Activated CD4-positive, alpha-beta T cell treated with anti-CD3 and anti-CD28 coated beads, Interleukin-2, Interleukin-6, amounts not matched to agents 100 ng/mL and 50 ng/mL, durations not matched to agents 16 hours and 8 hours (primary cell): Measurements from ENCODE around the gene LIN37.
A peak's percentile ranks its signal among the peaks of the same experiment; 100 is the strongest.

Experiments used
- DNase-seq: peaks from one replicate; pipeline ENCODE4 v3.0.0-alpha.2; 2020

The LIN37 gene

GRCh38 chr19:35736913-35737886, 11.2 kb upstream of the LIN37 start:
- DNase-seq, result no peak

DNA sequence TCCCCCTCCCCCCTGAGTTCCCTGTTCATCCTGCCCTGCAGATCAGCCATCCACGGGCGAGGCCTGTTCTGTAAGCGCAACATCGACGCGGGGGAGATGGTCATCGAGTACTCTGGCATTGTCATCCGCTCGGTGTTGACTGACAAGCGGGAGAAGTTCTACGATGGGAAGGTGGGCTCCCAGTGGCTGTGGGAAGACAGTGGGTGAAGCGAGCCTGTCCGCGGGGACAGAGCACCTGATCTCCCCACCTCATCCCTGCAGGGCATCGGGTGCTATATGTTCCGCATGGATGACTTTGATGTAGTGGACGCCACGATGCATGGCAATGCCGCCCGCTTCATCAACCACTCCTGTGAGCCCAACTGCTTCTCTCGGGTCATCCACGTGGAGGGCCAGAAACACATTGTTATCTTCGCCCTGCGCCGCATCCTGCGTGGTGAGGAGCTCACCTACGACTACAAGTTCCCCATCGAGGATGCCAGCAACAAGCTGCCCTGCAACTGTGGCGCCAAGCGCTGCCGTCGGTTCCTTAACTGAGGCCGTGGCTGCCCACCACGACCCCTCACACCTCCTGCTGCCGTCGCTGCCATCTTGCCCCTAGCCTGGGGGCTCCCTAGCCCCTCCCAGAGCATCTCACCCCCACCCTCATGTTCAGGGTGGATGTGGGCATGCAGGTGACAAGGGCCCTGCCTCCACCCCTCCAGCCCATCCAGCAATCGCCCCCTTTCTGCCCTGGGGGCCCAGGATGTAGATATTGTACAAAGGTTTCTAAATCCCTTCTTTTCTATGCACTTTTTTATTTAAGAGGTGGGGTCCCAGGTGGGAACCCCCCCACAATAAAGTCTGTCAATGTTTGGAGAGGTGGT, 10.1 kb upstream of the LIN37 start:
- DNase-seq, result no peak

- no peak for DNase-seq
Observed at GRCh38 chr19:35738887-35739229, 9.5 kb upstream of the LIN37 start.

- DNase-seq, result no peak
Observed at GRCh38 chr19:35739275-35740107, 8.9 kb upstream of the LIN37 start.

DNA sequence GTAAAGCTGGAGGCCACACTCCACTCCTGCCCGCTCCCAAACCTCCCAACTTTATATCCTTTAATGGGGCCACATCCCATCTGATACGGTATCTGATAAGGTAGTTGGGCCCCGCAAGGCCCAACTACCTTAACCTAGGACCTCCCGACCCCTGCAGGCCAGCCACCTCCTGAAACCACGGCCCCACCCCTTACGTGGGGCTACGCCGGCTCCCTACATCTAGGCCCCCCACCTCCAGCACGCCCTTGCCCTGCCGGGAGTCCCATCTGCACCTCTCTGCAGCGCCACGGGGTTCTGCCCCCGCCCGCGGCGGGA, 8.3 kb upstream of the LIN37 start:
- DNase-seq, result no peak

- DNase-seq, result peak; percentile 98
Observed at GRCh38 chr19:35740423-35741202, 7.8 kb upstream of the LIN37 start.

GRCh38 chr19:35741203-35741515, 7.2 kb upstream of the LIN37 start:
- DNase-seq, result no peak

- DNase-seq, result peak; percentile 80
Observed at GRCh38 chr19:35742121-35742724, 6.2 kb upstream of the LIN37 start, which contains the start of gene IGFLR1. Gene IGFLR1 (minus strand): TSS chr19:35742452. CDS start chr19:35741180, 1,272 bp downstream.

DNA sequence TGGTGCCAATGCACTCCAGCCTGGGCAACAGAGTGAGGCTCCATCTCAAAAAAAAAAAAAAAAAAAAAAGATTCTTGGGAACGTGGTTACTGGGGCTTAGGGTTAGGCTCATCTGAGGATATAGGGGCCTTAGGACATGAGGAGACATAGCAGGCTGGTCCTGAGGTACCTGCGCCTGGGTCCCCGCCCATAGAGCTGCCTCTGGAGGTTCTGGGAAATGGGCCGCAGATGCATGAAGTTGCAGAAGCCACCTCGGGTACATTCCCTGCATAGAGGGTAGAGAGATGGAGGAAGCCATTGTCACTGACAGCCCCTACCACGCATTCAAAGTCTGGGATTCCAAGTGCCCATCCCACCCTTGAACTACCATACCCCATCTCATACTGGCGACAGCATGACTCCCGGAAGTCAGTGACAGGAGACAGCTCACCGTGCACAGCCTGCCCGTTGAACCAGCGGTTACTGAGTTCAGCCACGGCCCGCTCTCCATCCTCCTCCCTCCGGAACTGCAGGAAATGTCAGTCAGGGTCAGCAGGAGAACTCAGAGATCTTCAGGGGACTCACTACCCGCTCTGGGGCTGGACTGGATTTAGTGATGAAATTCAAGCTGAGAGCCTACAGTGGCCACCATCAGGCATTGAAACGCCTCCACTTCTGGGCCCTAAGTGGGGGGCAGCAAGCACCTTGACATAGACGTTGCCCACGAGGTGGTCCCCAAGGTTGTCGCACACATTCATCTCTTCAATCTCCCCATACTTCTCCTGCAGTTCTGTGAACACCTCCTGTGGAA, 4.5 kb upstream of the LIN37 start:
- DNase-seq, result no peak

DNA sequence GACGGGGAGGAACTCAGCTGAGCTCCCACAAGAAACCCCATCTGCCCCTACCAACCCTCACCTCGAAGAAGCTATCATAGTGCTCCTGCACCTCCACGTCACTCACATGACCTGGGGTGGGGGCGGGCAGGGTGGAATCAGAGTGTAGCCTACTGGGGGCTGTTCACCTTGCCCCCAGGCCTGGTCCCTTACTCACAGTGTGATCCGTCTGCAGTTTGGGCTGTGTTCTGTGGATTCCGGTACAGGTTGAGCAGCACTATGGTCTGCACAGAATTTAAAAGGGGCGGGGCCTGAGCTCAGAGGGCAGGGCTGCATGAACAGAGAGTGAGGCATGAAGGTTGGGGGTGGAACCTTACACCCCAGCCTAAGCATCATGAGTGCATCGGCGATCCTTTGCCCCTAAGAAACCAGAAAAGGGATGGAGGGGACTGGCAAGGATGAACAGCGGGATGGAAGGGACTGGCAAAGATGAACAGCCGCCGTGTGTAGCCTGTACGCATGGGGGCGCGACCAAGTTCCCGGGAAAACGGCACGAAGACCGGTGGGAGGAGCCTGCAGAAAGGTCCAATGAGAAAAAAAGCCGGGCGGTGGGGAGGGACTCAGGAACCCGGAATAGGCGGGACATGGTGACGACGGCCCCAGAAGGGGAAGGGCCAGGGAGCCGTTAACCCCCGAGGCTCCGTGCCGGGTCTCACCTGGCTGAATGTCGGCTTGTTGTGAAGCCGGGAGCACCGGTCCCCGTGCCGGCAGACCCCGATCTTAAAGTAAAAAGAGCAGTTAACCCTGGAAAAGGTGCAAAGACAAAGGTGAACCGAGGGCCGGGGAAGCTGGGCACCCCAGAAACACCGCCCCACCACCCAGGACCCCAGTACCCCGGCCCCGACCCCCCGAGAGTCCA, 3.7 kb upstream of the LIN37 start:
- peak; percentile 97 for DNase-seq

DNA sequence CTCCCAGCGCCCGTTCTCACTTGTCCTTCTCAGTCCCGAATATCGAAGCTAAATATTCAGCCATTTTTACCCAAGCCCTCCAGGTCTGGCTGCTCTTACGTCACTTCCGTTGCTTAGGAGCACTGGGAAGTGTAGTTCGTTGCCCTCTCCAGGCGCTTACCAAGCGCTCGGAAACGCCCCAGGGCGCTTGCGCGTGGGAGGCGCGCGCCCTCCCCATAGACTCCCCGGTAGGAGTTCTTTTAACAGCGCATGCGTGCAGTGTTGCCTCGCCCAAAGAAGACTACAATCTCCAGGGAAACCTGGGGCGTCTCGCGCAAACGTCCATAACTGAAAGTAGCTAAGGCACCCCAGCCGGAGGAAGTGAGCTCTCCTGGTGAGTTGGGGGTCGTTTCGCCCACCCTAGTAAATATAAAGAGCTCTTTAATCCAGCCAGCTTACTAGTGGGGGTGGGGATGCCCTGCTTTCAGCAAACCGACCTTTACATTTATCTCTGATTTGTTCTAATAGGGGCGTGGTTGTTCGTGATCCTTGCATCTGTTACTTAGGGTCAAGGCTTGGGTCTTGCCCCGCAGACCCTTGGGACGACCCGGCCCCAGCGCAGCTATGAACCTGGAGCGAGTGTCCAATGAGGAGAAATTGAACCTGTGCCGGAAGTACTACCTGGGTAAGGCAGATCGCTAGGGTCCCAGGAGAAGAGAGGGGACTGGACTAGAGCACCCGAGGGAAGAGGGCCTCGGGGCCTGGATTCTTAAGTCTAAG, 2.9 kb upstream of the LIN37 start, which contains the start of the genes PSENEN and U2AF1L4:
PSENEN (plus strand) TSS at position 324 of the 759 bp plus-strand sequence; CDS start at position 604, 280 bp downstream.
U2AF1L4 (minus strand) TSS at position 91 of the 759 bp plus-strand sequence; CDS start at position 64, 27 bp downstream.
- DNase-seq, result peak; percentile 99

DNA sequence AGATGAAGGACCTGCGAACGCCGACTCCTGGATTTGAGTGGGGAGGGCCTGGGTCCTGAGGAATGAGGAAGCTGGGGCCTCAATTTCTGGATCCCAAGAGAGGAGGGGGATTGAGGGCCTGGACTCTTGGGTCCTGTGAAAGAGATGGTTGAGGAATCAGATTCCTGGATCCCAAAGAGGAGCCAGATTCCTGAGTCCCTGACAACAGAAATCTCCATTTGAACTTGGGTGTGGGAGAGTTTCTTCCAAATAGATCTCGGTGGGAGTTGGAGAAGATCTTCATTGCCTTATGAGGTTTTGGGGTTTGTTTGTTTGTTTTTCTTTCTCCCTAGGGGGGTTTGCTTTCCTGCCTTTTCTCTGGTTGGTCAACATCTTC, 2.3 kb upstream of the LIN37 start:
- DNase-seq, result no peak

DNA sequence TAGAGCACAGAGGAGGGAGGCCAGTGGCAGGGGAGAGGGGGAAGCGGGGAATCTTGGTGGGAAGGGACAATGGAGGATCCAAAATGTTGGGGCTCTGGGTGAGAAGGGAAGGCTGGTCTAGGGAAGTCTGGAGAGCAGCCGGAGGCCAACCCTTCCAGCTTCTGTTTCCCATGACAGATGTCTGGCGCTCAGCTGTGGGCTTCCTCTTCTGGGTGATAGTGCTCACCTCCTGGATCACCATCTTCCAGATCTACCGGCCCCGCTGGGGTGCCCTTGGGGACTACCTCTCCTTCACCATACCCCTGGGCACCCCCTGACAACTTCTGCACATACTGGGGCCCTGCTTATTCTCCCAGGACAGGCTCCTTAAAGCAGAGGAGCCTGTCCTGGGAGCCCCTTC, 1.8 kb upstream of the LIN37 start:
- no peak for DNase-seq

DNA sequence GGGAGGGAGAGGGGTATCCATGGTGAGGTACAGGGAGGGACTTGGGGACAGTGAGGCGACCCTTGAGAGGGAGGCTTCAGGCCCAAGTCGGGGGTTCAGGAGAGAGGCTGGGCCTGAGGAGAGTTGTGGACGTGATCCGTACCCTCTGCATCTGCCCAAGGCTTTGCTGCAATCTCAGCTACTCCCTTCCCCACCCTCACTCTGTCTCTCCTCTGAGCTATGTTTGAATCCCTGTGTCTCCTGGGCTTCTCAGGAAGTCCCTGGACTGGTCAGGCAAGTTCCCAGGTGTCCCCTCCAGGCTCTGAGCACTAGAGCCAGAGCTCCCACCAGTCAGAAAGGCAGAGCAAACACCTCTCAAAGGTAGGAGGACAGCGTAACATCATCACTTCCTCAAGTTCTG, 1.8 kb downstream of the LIN37 start:
- no peak for DNase-seq

DNA sequence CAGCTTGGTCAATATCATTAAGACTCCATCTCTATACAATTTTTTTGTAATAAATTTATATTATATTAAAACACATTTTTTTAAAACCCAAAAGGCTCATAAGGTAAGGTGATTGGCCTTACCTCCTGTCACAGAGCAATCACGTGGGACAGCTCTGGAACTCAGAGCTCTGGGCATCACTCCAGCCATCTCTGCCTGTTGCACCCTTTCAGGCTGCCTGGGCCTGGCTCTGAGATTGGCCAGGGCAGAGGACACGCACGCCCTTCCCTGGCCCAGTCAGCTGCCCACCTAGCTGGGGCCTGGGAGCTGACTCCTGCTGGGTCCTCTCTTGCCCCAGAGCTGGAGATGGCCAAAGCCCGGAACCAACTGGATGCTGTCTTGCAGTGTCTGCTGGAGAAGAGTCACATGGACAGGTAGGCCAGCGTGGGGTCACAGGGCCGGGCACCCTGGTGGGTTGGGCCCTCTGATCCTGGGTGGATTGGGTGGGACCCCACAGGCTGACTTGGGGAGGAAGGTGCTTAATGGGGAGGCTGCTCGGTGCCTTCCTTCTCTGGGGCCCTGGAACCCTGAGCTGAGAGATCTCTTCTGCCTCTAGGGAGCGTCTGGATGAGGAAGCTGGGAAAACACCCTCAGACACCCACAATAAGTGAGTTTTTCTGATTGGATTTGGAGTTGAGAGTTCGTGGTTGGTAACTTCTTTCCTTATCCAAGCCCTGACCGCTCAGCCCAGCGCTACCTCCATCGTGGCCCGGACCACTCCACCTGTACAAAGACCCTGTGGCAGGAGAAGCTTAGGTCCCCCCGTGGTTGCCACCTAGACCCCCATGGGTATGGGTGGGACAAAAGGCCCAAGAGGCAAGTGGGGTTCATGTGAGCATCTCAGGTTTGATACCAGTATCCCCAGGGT, 3.7 kb downstream of the LIN37 start:
- no peak for DNase-seq

- DNase-seq, result no peak
Observed at GRCh38 chr19:35752746-35753350, 4.5 kb downstream of the LIN37 start.

GRCh38 chr19:35753634-35754369, 5.4 kb downstream of the LIN37 start:
- no peak for DNase-seq
